GM18505 (cell line): ENCODE data around the gene EIF4G1.
A peak's percentile ranks its signal among the peaks of the same experiment; 100 is the strongest.

Experiments used
- ATAC-seq: cut with Tn5 transposase; IDR thresholded peaks from one replicate; pipeline ENCODE4 v1.9.1; 2021; ENCODE audit not compliant: unreplicated experiment
- POLR2A ChIP-seq: IDR thresholded peaks from 4 replicates; pipeline ENCODE4 v1.6.1; 2011; ENCODE audit warnings: borderline replicate concordance; ENCODE audit not compliant: insufficient read depth, insufficient read length; ENCODE audit errors: extremely low read depth

Gene EIF4G1

GRCh38 chr3:184298759-184299487, 15.5 kb upstream of the EIF4G1 start, which contains the start of gene PSMD2:
TSS of gene PSMD2 (plus strand) at chr3:184299241. CDS start at chr3:184299267, 26 bp downstream.
- ATAC-seq, result peak; percentile 92
- peak; percentile 79 for TF ChIP-seq POLR2A

GRCh38 chr3:184299488-184300377, 14.7 kb upstream of the EIF4G1 start:
- TF ChIP-seq POLR2A, result no peak
- no peak for ATAC-seq

GRCh38 chr3:184300378-184300720, 14.1 kb upstream of the EIF4G1 start:
- ATAC-seq, result no peak
- TF ChIP-seq POLR2A, result no peak

GRCh38 chr3:184305577-184305976, 8.8 kb upstream of the EIF4G1 start:
- TF ChIP-seq POLR2A, result no peak
- no peak for ATAC-seq

- ATAC-seq, result no peak
- no peak for TF ChIP-seq POLR2A
Observed at GRCh38 chr3:184306341-184306972, 7.9 kb upstream of the EIF4G1 start.

- no peak for ATAC-seq
- no peak for TF ChIP-seq POLR2A
Observed at GRCh38 chr3:184307915-184308314, 6.5 kb upstream of the EIF4G1 start.

- no peak for ATAC-seq
- TF ChIP-seq POLR2A, result no peak
Observed at GRCh38 chr3:184308744-184309143, 5.7 kb upstream of the EIF4G1 start.

- TF ChIP-seq POLR2A, result no peak
- ATAC-seq, result no peak
Observed at GRCh38 chr3:184311633-184312032, 2.8 kb upstream of the EIF4G1 start.

- peak; percentile 36 for TF ChIP-seq POLR2A
- peak; percentile 40 for ATAC-seq
Observed at GRCh38 chr3:184314700-184315542, 515 bp downstream of the EIF4G1 start.

GRCh38 chr3:184315543-184315867, 1.1 kb downstream of the EIF4G1 start:
- TF ChIP-seq POLR2A, result no peak
- no peak for ATAC-seq

GRCh38 chr3:184315871-184316661, 1.7 kb downstream of the EIF4G1 start:
- ATAC-seq, result no peak
- TF ChIP-seq POLR2A, result no peak

- no peak for TF ChIP-seq POLR2A
- no peak for ATAC-seq
Observed at GRCh38 chr3:184316792-184317191, 2.4 kb downstream of the EIF4G1 start.
